Measurements from ENCODE around the gene STK24. TPM values are rescaled to one million over a fixed set of nuclear protein-coding genes. Genes with fewer than 3 reads are reported as not detected.

Gene STK24
- total RNA-seq, 2 experiments from 2014 or later: 60.4 to 88.7 TPM

DNA sequence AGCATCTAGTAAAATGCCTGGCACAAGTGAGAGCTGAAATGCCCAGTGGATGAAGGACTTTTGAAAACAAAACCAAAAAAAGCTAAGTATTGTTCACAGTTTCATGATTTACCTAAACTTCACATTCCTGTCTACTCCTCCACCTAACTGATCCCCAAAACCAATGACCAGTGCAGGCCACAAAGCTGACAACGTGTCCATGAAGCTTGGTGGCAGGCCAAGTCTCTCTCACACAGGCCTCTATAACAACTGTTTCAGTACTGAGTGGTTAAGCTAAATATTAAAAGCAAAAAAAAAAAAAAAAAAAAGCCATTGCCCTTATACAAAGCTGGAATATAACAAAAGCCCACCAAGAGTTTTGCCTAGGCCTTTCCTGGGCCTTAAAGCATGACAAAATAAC, 36.4 kb downstream of the STK24 start:
- no peak overlapping the region for H2AFZ ChIP-seq (ENCODE audit: low read length)
- DNase-seq (ENCODE audit: low spot score): no peak
- H3K9me2 ChIP-seq (ENCODE audit: insufficient read depth, low read length): no peaks in the 10 kb centered on the region
- ChIA-PET CTCF (ENCODE audit: unreplicated experiment) (no interaction called here), POLR2A (interaction anchor here (0.6 to 1.1 kb wide), 4 partner anchors 23 to 435 kb away, joined by 3 read pairs; no protein-coding TSS in a partner anchor)
- H3K9me3 ChIP-seq (ENCODE audit: low read length): no peaks in the 10 kb centered on the region
- H4K20me1 ChIP-seq (ENCODE audit: insufficient read depth, low read length): peaks cover 22% of the 10 kb centered on the region
- H3K4me1 ChIP-seq (ENCODE audit: insufficient read depth, low read length, poor library complexity, severe bottlenecking): peaks cover 19% of the 10 kb centered on the region
- intact Hi-C loops (cut with micrococcal nuclease; ENCODE audit: unreplicated experiment): no loop called here
- no peak overlapping the region for H3K4me3 ChIP-seq (ENCODE audit: low read depth, low read length, poor library complexity, severe bottlenecking)
- BruUV-seq (replicated peaks): no TSS peak
- H3K27ac ChIP-seq (ENCODE audit: low read depth, low read length, poor library complexity, severe bottlenecking): no peak overlapping the region
- H3K36me3 ChIP-seq (ENCODE audit: insufficient read depth, low read length): peaks cover 8% of the 10 kb centered on the region; the same call in 1 of the 2 replicates
- TF ChIP-seq EZH2phosphoT487 (IDR thresholded peaks at IDR 0.05; ENCODE audit: borderline replicate concordance, low read depth, low read length): no peak
- TF ChIP-seq, protein P1, sequence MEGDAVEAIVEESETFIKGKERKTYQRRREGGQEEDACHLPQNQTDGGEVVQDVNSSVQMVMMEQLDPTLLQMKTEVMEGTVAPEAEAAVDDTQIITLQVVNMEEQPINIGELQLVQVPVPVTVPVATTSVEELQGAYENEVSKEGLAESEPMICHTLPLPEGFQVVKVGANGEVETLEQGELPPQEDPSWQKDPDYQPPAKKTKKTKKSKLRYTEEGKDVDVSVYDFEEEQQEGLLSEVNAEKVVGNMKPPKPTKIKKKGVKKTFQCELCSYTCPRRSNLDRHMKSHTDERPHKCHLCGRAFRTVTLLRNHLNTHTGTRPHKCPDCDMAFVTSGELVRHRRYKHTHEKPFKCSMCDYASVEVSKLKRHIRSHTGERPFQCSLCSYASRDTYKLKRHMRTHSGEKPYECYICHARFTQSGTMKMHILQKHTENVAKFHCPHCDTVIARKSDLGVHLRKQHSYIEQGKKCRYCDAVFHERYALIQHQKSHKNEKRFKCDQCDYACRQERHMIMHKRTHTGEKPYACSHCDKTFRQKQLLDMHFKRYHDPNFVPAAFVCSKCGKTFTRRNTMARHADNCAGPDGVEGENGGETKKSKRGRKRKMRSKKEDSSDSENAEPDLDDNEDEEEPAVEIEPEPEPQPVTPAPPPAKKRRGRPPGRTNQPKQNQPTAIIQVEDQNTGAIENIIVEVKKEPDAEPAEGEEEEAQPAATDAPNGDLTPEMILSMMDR (conservative IDR thresholded peaks at IDR 0.05; ENCODE audit: low read length): no peak
- peaks cover 85% of the 10 kb centered on the region for H3K79me2 ChIP-seq (ENCODE audit: insufficient read depth, low read depth, low read length)
- no peak overlapping the region for H3K4me2 ChIP-seq (ENCODE audit: low read length)

DNA sequence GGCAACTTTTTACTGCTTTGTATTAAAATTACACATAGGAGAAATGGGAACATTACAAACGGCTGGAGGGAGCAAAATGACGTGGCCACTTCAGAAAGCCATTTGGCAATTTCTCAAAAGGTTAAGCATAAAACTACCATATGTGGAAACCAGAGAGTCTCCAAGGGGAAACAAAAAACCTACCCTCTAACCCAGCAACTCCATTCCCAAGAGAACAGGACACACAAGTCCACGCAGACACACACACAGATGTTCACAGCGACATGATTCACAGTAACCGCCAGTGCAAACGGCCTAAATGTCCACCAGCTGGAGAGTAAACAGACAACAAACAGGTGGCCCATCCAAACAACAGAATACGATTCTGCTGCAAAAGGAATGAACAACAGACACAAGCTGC, 37.2 kb downstream of the STK24 start:
- intact Hi-C loops (cut with micrococcal nuclease; ENCODE audit: unreplicated experiment): no loop called here
- no peak for DNase-seq (ENCODE audit: low spot score)
- H3K9me2 ChIP-seq (ENCODE audit: insufficient read depth, low read length): no peaks in the 10 kb centered on the region
- CTCF ChIA-PET (ENCODE audit: unreplicated experiment): no interaction called here
- H4K20me1 ChIP-seq (ENCODE audit: insufficient read depth, low read length): peaks cover 22% of the 10 kb centered on the region
- no peak overlapping the region for H3K4me2 ChIP-seq (ENCODE audit: low read length)
- no peak overlapping the region for H3K27ac ChIP-seq (ENCODE audit: low read depth, low read length, poor library complexity, severe bottlenecking)
- BruUV-seq (replicated peaks): no TSS peak
- TF ChIP-seq, protein P1 (conservative IDR thresholded peaks at IDR 0.05; ENCODE audit: low read length): no peak
- no peak for TF ChIP-seq EZH2phosphoT487 (IDR thresholded peaks at IDR 0.05; ENCODE audit: borderline replicate concordance, low read depth, low read length)
- peaks cover 84% of the 10 kb centered on the region for H3K79me2 ChIP-seq (ENCODE audit: insufficient read depth, low read depth, low read length)
- H3K9me3 ChIP-seq (ENCODE audit: low read length): no peaks in the 10 kb centered on the region
- no peak overlapping the region for H2AFZ ChIP-seq (ENCODE audit: low read length)
- POLR2A ChIA-PET: interaction anchor here (1.0 to 1.1 kb wide), 2 partner anchors 23 to 57 kb away, joined by 3 read pairs; no protein-coding TSS in a partner anchor
- peaks cover 19% of the 10 kb centered on the region for H3K4me1 ChIP-seq (ENCODE audit: insufficient read depth, low read length, poor library complexity, severe bottlenecking)
- H3K36me3 ChIP-seq (ENCODE audit: insufficient read depth, low read length): peaks cover 8% of the 10 kb centered on the region; the same call in 1 of the 2 replicates
- H3K4me3 ChIP-seq (ENCODE audit: low read depth, low read length, poor library complexity, severe bottlenecking): no peak overlapping the region

DNA sequence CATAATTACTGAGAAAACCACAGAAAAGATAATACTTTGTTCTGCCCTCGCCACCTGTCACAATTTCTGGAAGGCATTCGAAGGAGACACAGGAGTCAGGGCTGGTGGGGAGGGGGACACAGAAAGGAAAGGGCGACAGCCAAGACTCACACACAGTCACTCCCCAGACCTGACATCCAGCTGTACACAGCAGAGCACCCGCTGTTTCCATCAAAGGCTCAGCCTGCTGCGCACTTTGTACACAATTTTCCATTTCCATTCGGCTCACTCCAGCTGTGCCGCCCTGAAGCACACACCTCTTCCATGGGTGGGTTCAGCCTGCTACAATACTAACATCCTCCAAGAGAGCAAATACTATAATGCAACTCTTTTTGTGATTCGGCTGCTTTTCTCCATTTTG, 38.0 kb downstream of the STK24 start:
- peaks cover 22% of the 10 kb centered on the region for H4K20me1 ChIP-seq (ENCODE audit: insufficient read depth, low read length)
- H3K9me2 ChIP-seq (ENCODE audit: insufficient read depth, low read length): no peaks in the 10 kb centered on the region
- no peak overlapping the region for H3K27ac ChIP-seq (ENCODE audit: low read depth, low read length, poor library complexity, severe bottlenecking)
- peaks cover 84% of the 10 kb centered on the region for H3K79me2 ChIP-seq (ENCODE audit: insufficient read depth, low read depth, low read length)
- H3K4me1 ChIP-seq (ENCODE audit: insufficient read depth, low read length, poor library complexity, severe bottlenecking): peaks cover 19% of the 10 kb centered on the region
- TF ChIP-seq, protein P1 (conservative IDR thresholded peaks at IDR 0.05; ENCODE audit: low read length): no peak
- no peak for TF ChIP-seq EZH2phosphoT487 (IDR thresholded peaks at IDR 0.05; ENCODE audit: borderline replicate concordance, low read depth, low read length)
- intact Hi-C loops (cut with micrococcal nuclease; ENCODE audit: unreplicated experiment): no loop called here
- no peak overlapping the region for H2AFZ ChIP-seq (ENCODE audit: low read length)
- DNase-seq (ENCODE audit: low spot score): no peak
- peaks cover 8% of the 10 kb centered on the region; the same call in 1 of the 2 replicates for H3K36me3 ChIP-seq (ENCODE audit: insufficient read depth, low read length)
- H3K9me3 ChIP-seq (ENCODE audit: low read length): no peaks in the 10 kb centered on the region
- no TSS peak for BruUV-seq (replicated peaks)
- no peak overlapping the region for H3K4me3 ChIP-seq (ENCODE audit: low read depth, low read length, poor library complexity, severe bottlenecking)
- CTCF ChIA-PET (ENCODE audit: unreplicated experiment): no interaction called here
- H3K4me2 ChIP-seq (ENCODE audit: low read length): no peak overlapping the region
- POLR2A ChIA-PET: interaction anchor here (1.0 kb wide), 1 partner anchor 10 kb away, joined by 3 read pairs; no protein-coding TSS in a partner anchor

Data from OCI-LY7 (cell line).